ENCODE results near the gene INPP5B.

- no peak for TF ChIP-seq PREB (CRISPR knock-in tag; IDR thresholded peaks at IDR 0.05; ENCODE audit: borderline replicate concordance)
- TF ChIP-seq ZNF121 (CRISPR knock-in tag; IDR thresholded peaks at IDR 0.05) = no peak
- no peak for TF ChIP-seq CTCF (IDR thresholded peaks at IDR 0.05)
- TF ChIP-seq ZSCAN18 (CRISPR knock-in tag; IDR thresholded peaks at IDR 0.05) = no peak
- no peak for TF ChIP-seq ZNF281 (CRISPR knock-in tag; IDR thresholded peaks at IDR 0.05)
- no peak for TF ChIP-seq E2F5 (CRISPR knock-in tag; IDR thresholded peaks at IDR 0.05)
- TF ChIP-seq NFE2L1 (CRISPR knock-in tag; IDR thresholded peaks at IDR 0.05) = no peak
- TF ChIP-seq CREB1 (CRISPR knock-in tag; IDR thresholded peaks at IDR 0.05) = no peak
- no peak for TF ChIP-seq ZBTB43 (CRISPR knock-in tag; IDR thresholded peaks at IDR 0.05)
Observed at GRCh38 chr1:37925316-37925715, 21.5 kb downstream of the INPP5B start.
